Hematopoietic multipotent progenitor cell treated with erythropoietin and hydrocortisone succinate and interleukin-3 and kit ligand, for 6 days (in vitro differentiated cells): Measurements from ENCODE around the gene FCSK.

Experiments used
- DNase-seq: peaks from one replicate; pipeline ENCODE4 v3.0.0-alpha.2; 2015

FCSK gene

GRCh38 chr16:70457446-70458166 lies 3.2 kb downstream of the FCSK start:
- DNase-seq: no peak

- DNase-seq: no peak
These were observed 6.4 kb downstream of the FCSK start for GRCh38 chr16:70460737-70461261.

GRCh38 chr16:70463235-70463634 lies 8.8 kb downstream of the FCSK start:
- DNase-seq: no peak

GRCh38 chr16:70465999-70466804 lies 11.8 kb downstream of the FCSK start:
- DNase-seq: no peak

- DNase-seq: no peak
These were observed 12.3 kb downstream of the FCSK start for GRCh38 chr16:70466805-70467076.

GRCh38 chr16:70467113-70467512 lies 12.7 kb downstream of the FCSK start:
- DNase-seq: no peak

GRCh38 chr16:70467608-70468007 lies 13.2 kb downstream of the FCSK start:
- no peak for DNase-seq

- no peak for DNase-seq
These were observed 14.6 kb downstream of the FCSK start for GRCh38 chr16:70468776-70469525.

GRCh38 chr16:70470141-70470926 lies 15.9 kb downstream of the FCSK start:
- no peak for DNase-seq

GRCh38 chr16:70470927-70471341 lies 16.5 kb downstream of the FCSK start:
- no peak for DNase-seq

GRCh38 chr16:70472786-70473433 lies 18.5 kb downstream of the FCSK start:
- DNase-seq: no peak

GRCh38 chr16:70473446-70474319 lies 19.3 kb downstream of the FCSK start:
- DNase-seq: peak; percentile 40

GRCh38 chr16:70474320-70475053 lies 20.1 kb downstream of the FCSK start:
- DNase-seq: no peak

GRCh38 chr16:70475054-70475871 lies 20.9 kb downstream of the FCSK start:
- DNase-seq: no peak

GRCh38 chr16:70476272-70477020 lies 22.1 kb downstream of the FCSK start:
- DNase-seq: no peak

- no peak for DNase-seq
These were observed 23.8 kb downstream of the FCSK start for GRCh38 chr16:70478169-70478568.

GRCh38 chr16:70478912-70479341 lies 24.5 kb downstream of the FCSK start:
- no peak for DNase-seq
